Epidermal melanocyte (primary cell): Measurements from ENCODE around the gene BAHD1.
"Not testable (repeated sequence)": the region's sequence is repeated elsewhere in the genome, so short reads cannot be mapped to it uniquely, and the experiment has no call there.

Experiments
- DNase-seq: peaks from one replicate; pipeline ENCODE4 v3.0.0; 2011; ENCODE audit warnings: low spot score; ENCODE audit not compliant: insufficient read length

Gene BAHD1

DNA sequence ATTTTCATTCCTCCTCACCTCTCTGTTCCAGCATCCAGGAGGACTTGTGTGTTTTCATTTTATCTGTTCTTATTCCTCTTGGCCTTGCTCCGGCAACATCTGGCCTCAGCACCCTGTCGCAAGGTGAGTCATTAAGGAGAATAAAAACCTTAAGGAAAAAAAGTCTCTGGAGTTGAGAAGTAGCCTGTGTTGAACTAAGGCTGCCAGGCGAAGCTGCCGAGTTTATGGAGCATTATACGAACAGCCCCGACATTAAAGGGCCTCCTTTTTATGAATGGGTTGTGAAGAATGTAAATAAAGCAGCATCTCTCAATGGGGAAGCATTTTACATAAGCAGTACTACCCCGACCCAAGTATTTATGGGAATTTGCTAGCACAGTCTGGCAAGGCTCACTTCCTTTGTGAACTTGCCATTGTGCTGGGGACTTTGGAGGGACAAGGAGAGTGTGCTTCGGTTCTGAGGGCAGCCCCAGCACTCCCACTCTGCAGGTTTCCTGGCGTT lies 4.7 kb downstream of the BAHD1 start:
- no peak for DNase-seq

DNA sequence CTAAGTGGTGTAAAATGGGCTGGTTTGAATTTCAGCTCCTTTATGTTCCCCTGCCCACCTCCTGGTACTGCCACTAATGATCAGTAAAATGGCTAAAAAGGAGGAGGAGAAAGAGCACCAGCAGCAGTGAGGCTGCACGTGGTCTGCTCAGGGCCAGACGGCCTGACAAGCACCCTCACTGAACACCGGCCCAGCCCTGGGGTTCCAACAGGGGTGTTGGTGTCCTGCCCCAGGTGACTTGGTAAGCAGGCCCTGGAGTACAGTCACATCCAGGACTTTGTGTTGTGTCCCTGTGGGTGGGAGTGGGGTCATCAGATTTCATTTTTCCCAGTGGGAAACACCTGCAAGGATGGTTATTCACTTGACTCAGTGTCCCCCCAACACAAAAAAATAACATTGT lies 5.4 kb downstream of the BAHD1 start:
- DNase-seq = no peak

DNA sequence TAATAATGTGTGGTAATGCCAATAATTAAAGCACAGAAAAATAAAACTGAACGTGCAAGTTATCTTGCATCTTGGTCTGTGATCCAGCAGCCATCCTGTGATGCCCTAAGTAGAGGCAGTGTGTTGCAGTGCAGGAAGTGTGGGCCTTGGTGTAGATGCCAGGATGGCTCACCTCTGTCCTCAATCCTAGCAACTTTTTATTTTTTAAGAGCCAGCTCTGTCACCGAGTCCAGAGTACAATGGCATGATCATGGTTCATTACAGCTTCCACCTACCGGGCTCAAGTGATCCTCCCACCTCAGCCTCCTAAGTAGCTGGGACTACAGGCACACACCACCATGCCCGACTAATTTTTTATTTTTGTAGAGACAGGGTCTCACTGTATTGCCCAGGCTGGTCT lies 7.6 kb downstream of the BAHD1 start:
- no peak for DNase-seq

DNA sequence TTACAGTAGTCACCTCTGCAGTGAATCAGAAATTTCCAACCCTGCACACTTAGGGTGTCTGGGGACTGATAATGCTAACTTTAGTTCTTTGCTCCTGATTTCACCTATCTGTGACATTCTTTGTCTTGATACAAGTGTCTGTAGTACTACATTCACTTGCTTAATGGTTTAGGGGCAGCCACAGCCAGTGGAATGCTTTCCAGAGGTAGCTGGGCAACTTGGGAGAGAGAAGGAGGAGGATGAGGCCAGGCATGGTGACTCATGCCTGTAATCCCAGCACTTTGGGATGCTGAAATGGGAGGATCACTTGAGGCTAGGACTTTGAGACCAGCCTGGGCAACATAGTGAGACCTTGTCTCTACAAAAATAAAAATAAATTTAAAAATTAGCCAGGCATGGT lies 8.5 kb downstream of the BAHD1 start:
- no peak for DNase-seq

DNA sequence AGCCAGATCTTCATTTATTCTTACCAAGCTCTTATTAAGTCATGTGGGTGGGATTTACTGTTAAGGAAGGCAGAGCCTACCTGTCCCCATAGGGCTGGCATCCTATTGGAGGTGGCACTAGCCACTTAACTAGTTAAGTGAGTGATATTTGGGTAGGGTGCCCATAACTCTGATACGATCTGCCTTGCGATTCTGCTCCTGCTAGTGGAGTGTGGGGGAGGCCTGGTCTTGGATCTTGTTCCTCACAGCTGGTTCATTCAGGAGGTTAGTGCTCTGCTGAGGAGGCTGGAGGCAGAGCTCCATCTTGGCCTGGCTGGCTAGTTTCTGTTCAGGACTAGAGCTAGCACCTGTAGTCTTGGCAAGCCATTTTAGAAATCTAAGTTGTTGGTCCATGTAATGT lies 9.3 kb downstream of the BAHD1 start:
- no peak for DNase-seq

DNA sequence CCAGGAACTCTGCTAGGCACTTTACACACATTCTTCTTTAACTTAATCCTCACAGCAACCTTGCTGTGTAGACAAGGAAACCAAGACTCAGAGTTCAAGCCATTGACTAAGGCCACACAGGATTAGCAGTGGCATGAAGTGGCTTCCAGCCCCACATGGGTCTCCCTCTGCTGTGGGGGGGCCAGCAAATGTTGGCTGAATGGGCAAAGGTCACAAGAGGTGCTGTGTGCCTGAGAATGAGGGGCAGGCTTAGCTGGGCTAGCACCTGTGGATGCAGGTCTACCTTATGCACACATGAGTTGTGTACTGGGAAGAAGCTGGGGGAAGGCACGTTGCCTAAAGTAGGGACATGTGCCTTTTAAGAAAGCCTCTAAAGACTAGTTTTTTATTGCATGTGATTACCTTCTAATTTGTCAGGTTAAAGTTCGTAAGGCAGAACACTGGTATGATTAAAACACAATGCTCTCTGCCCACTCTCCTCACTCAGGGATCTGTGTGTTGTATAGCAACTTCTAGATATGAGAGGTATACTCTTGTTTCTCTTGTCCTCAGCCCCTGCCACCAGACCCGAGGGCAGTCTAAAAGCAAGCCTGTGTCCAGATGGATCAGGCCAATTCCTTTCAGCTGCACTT lies 10.9 kb downstream of the BAHD1 start:
- no peak for DNase-seq

DNA sequence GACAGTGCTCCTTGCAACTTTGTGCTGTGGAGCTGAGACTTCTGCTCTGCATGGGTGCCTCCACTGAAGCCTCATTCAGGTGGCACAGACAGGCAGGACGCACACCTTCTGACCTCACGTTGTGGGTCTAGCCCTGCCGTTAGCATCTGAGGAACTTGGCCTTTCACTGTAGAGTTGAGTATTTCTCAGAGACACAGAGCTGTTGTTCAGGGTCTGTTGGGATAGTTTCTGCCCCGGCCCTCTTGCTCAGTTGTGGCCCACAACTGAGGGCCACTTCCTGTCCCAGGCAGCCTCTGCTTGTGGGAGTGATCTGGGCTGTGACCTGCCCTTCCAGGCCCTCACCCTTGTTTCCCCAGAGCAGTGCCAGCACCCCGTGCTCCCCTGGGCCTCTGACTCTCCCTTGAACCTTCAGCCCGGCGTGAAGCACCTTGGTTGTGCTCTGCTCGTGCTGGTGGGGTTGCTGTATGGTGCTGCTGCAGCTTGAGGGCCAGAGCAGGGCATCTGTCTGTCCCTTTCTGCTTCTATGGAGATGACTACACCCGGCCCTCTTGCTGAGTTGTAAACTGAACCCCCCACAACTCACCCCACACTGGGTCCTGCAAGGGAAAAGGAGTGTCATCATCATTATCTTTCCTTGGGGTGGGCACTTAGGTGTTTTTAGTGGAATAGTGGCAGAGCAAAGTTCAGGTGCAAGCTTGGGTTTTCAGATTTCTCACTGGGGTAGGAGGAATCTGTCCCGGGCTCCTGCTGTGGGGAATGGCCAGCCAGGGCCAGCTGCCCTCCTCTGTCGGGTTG lies 11.7 kb downstream of the BAHD1 start:
- DNase-seq = no peak

DNA sequence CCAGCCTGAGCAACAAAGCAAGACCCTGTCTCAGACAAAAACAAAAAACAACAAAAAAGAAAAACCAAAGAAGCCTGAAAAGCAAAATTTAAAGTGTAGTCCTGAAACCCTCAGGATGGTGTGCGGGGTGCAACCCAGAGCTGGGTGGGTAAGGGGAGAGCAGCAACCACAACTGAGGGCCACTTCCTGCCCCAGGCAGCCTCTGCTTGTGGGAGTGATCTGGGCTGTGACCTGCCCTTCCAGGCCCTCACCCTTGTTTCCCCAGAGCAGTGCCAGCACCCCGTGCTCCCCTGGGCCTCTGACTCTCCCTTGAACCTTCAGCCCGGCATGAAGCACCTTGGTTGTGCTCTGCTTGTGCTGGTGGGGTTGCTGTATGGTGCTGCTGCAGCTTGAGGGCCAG lies 13.2 kb downstream of the BAHD1 start:
- not testable (repeated sequence) for DNase-seq

DNA sequence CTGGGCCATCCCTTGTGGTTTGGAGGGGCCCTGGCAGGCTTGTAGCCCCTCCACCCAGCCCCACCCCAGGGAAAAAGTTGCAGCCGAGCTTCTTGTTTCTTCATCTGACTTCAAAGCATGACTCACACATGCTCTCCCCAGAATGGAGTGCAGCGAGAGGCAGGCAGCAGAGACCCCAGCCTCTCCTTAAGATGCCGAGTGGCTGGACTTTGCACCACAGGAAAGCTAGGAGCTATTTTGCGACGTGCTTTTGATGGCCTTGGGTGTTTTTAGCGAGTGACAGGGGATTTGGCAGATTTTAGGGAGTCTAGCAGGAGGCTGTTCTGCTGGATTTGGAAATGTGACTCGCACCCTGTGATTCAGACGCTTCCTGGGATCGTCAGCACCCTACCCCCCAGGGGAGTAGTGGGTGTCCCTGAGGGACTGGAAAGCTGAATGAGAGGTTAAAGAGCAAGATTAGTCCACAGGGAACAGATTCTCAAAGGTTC lies 14.2 kb downstream of the BAHD1 start:
- no peak for DNase-seq

DNA sequence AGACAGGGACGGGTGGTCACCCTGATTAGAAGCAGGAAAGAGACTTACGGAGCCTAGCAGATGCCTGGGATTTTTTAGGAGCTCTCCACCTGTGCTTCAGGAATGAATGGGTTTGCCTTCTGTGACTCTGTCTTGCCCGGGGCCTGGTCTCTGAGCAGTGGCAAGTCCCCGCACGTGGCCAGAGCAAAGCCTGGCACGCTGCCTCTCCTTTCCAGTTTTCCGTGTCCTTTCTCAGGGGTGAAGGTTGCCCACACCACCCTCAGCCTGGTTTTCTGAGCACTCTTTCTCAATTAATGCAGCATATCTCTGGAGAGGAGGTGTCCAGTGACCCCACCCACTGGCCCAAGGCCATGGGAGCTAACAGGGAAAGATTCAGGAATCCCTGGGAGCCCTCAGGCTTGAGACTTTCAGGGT lies 15.6 kb downstream of the BAHD1 start:
- DNase-seq = no peak

DNA sequence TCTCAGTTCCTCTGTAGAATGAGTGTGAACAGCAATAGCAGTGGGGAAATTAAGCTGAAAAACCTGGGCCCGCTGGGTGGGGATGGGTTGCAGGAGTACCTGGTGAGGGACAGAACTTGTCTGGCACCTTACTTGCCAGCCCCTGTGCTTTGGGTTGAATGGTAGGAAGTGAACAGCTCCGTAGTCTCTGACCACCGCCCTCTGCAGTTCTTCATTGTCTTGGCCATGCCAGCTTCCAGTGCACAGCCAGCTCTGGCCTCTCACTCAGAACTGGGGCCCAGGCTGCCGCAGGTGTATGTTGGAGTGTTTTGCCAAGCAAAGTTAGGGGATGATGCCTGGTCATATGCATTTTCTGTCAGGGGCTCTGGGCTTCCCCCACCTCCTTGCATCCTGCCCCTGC lies 16.0 kb downstream of the BAHD1 start:
- no peak for DNase-seq

DNA sequence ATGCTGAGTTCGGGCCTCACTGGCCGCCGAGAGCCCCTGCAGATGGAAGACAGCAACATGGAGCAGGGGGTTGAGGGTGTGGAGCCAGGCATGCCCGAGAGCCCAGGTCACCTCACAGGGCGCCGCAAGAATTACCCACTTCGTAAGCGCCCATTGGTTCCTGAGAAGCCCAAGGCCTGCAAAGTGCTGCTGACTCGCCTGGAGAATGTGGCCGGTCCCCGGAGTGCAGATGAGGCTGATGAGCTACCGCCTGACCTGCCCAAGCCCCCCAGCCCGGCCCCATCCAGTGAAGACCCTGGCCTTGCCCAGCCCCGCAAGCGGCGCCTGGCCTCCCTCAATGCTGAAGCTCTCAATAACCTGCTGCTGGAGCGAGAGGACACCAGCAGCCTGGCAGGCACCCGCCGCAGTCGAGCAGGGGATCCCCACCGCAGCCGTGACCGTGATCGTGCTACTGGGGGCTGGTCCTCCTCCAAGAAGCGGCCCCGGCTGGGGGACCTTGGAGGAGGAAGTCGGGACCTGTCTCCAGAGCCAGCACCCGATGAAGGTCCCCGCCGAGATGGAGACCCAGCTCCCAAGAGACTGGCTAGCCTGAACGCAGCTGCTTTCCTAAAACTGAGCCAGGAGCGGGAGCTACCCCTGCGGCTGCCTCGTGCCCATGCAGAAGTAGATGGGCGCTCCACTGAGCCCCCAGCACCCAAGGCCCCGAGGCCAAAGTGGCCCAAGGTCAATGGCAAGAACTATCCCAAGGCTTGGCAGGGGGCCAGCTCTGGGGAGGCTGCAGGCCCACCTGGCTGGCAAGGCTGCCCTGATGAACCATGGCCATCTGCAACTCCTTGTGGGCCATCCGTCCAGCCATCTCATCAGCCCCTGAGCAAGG lies 18.0 kb downstream of the BAHD1 start:
- no peak for DNase-seq

DNA sequence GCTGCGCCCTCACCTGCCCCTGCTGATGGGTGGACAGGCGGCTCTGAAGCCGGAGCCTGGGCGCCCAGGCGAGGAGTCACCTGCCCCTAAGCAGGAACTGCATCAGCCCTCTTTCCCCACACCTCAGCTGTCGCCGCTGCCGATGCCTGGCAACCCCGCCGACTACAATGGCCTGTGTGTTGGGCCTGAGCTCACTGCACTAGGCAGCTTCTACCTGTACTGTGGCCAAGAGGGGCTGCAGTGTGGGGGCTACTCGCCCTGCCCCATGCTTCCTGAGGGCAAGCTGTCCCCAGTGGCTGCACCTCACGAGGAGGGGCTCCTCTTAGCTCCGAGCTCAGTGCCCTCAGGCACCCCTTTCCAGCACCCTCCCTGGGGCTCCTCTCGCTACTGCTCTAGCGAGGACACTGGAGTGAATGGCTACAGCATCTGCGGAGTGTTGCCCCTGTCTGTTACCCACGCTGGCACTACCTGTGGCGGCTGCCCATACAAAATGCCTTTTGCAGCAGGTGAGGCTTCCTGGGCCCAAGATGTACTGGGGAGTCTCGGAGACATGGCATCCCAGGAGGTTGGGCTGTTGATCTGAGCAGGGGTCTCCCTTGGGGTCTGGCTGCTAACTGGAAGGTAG lies 18.8 kb downstream of the BAHD1 start:
- no peak for DNase-seq

DNA sequence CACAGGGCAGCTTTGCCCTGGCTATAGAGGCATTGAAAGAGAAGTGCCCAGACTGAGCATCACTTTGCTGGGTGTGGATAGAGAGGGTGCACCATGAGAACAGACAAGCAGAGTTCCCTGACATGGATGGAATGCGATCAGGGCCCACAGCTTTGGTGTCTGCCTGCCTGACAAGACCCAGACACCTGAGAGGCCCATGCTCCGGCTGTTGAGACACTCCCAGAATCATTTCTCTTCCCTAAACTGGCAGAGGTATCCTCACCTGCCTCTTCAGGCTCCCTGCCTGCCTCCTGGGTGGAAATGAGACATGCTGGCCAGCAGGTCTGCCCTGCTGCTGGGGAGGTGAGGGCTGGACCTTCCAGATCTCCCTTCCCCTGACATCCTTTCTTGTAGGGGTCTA lies 19.7 kb downstream of the BAHD1 start:
- no peak for DNase-seq

DNA sequence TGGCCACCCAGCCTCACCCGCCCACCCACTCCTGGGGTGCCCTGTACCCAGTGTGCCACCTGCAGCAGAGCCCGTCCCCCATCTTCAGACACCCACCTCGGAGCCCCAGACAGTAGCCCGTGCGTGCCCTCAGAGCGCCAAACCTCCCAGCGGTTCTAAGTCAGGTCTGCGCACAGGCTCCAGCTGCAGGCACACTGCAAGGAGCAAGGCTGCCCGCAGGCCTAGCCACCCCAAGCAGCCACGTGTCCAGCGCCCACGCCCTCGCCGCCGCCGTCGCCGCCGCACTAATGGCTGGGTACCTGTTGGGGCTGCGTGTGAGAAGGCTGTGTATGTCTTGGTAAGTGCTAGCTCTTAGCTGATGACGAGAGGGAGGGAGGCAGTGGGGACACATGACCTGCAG lies 21.2 kb downstream of the BAHD1 start:
- DNase-seq = no peak

DNA sequence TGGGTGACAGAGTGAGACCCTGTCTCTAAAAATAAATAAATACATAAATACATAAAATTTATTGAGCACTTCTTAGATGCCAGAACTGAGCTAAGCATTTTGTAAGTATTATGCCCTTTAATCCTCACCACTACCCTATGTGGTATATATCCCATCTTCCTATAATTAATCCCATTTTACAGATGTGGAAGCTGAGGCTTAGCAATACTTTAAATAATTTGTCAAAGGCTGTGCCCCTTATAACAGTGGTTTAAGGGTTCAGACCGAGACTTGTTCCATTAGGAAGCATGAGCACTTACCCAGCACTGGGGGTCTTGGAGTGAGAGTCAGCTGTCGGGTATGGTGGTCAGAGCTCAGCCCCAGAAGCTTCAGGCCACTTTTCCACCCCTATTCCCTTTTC lies 22.5 kb downstream of the BAHD1 start:
- no peak for DNase-seq

DNA sequence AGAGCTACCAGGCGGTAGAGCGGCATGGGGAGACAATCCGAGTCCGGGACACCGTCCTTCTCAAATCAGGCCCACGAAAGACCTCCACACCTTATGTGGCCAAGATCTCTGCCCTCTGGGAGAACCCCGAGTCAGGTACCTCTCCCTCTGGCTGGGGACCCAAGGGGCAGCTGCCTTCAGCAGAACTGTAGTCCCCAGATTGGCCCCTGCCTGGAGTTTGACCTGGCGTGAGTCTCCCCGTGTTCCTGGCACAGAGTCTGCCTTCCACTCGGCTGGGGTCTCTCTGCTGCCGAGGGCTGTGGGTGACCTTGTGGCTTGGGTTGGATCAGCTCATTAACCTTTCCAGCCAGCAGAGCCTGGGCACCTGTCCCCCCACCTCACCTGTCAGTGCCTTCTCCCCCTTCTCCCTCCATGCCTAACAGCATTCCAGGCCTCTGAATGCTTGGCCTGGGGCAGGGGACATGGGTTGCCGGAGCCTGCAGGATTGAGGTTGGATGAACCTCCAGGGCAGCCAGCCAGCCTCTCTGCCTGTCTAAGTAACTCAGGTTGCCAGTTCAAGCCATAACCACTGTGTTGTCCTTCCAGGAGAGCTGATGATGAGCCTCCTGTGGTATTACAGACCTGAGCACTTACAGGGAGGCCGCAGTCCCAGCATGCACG lies 23.3 kb downstream of the BAHD1 start:
- DNase-seq = no peak

DNA sequence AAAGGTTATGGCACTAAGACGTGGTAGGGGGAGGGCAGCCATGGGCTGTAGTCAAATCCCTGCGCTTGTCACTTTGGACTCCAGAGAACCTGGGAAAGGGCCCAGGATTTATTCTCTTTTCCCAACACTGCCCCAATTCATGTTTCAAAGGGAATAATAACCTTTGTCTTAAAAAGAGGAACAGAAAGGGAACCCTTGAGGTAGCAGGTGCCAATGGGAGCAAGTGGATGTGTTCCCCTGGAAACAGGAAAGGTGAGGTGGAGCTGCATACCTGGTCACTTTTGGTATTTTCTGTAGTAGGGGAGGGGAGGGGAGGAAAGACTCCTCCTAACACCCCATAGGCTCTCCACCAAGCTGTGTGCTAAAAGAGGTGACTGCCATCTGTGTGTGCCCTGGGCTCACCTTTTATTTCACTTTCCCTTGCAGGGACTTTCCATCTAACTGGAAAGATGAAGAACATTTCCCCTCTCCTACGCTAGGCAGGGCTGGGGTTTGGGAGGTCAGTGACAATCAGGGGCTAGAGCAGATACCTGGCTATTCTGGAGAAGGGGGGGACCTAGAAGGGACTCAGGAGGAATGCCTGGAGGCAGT lies 23.9 kb downstream of the BAHD1 start:
- DNase-seq = no peak

DNA sequence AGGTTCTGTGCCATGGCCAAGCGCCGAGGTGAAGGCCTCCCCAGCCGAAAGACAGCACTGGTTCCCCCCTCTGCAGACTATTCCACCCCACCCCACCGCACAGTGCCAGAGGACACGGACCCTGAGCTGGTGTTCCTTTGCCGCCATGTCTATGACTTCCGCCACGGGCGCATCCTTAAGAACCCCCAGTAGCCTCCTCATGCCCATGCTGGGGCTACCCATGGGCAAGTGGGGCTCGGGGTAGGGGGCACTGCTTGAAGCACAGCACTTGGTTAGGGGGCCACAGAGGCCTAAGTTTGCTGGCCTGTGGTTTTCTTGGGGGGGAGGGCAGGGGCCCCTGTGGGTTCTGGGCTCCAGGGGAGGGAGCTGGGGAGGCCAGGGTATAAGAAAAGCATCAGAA lies 25.2 kb downstream of the BAHD1 start:
- DNase-seq = no peak

DNA sequence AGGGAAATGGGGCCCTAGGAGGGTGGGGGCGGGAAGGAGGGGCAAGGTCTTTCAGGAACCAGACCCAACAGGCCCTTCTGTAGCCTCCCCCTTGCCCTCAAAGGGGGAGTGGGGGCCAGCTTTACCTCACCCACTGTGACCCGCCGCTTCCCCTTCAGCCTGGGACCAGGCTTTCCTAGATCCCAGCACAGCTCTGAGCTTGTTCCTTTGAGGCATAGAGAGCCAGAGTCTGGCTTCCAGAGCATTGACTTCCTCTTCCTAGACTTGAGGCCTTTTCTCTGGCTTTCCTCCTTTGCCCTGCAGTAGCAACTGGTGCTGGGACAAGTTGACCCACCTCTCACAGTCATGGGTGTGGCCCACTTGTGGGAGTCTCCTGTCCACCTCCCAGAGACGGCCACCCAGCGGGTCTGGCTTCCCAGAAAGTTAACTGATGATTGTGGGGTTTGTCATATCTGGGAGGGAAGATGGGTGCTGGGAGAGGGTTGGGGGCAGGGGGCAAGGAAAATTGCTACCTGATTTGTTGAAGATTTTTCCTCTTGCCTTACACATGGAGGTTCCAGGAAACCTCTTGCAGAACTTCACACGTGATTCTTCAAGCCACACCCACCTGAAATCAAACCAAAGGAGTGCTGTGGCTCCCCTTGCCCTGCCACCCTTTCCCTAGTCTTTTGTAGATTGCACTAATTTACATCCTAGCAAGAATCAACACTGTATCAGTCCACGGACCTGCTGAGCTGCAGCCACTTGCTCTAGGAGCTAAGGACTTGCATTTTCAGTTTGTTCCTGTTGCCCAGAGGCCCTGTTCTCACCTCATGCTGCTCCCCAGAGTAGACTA lies 25.9 kb downstream of the BAHD1 start:
- no peak for DNase-seq
